IPS-18a (cell line): ENCODE data around the gene SLC44A4.
"Not testable (repeated sequence)": the region's sequence is repeated elsewhere in the genome, so short reads cannot be mapped to it uniquely, and the experiment has no call there.

Source experiments
- H3K27ac ChIP-seq: one replicate; pipeline ENCODE4 v1.5.1; 2013; ENCODE audit warnings: low read length
- H3K27me3 ChIP-seq: one replicate; pipeline ENCODE4 v1.6.1; 2013; ENCODE audit warnings: mild to moderate bottlenecking, low read length; ENCODE audit not compliant: control insufficient read depth, insufficient read depth
- H3K36me3 ChIP-seq: one replicate; pipeline ENCODE4 v1.6.1; 2013; ENCODE audit warnings: low read depth, low read length; ENCODE audit not compliant: control insufficient read depth
- H3K4me1 ChIP-seq: one replicate; pipeline ENCODE4 v1.6.1; 2013; ENCODE audit warnings: low read depth, low read length; ENCODE audit not compliant: control insufficient read depth
- H3K4me3 ChIP-seq: one replicate; pipeline ENCODE4 v1.5.1; 2013; ENCODE audit warnings: low read length
- H3K9ac ChIP-seq: one replicate; pipeline ENCODE4 v1.6.1; 2013; ENCODE audit warnings: mild to moderate bottlenecking, low read length, moderate library complexity
- H3K9me3 ChIP-seq: one replicate; pipeline ENCODE4 v1.6.1; 2013; ENCODE audit warnings: low read depth, low read length; ENCODE audit not compliant: control insufficient read depth

The SLC44A4 gene

GRCh38 chr6:31819871-31820299 lies 58.9 kb downstream of the SLC44A4 start:
- Histone ChIP-seq H3K4me1 (peaks cover 10% of the 10 kb centered on the region), H3K27me3 (no peaks in the 10 kb centered on the region), H3K27ac (no peak overlapping the region), H3K36me3 (no peaks in the 10 kb centered on the region), H3K9ac (no peak overlapping the region), H3K4me3 (no peak overlapping the region), H3K9me3 (no peaks in the 10 kb centered on the region)

- H3K27ac ChIP-seq: not testable (repeated sequence)
These were observed 60.8 kb downstream of the SLC44A4 start for GRCh38 chr6:31817929-31818511.

GRCh38 chr6:31817133-31817928 lies 61.5 kb downstream of the SLC44A4 start:
- not testable (repeated sequence) for H3K9ac ChIP-seq, H3K9me3 ChIP-seq, H3K4me1 ChIP-seq, H3K36me3 ChIP-seq, H3K27me3 ChIP-seq, H3K27ac ChIP-seq
- H3K4me3 ChIP-seq: peak overlapping the region; percentile 6

More at GRCh38 chr6:31817929-31818511, 60.8 kb downstream of the SLC44A4 start:
- H3K27me3 ChIP-seq, H3K36me3 ChIP-seq, H3K9me3 ChIP-seq, H3K9ac ChIP-seq: not testable (repeated sequence)
- Histone ChIP-seq H3K4me1 (peaks cover 15% of the 10 kb centered on the region), H3K4me3 (peak overlapping the region; percentile 6)

- Histone ChIP-seq H3K27ac (peak within 1 kb of the TSS; percentile 94), H3K9me3 (no peaks in the 10 kb centered on the region), H3K27me3 (no peaks in the 10 kb centered on the region), H3K4me3 (peak within 1 kb of the TSS; percentile 77), H3K36me3 (no peaks in the 10 kb centered on the region), H3K9ac (peak within 1 kb of the TSS; percentile 82), H3K4me1 (peaks cover 9% of the 10 kb centered on the region)
These were observed 63.6 kb downstream of the SLC44A4 start, which contains the start of the genes HSPA1A and HSPA1L for GRCh38 chr6:31815025-31815838. Gene HSPA1A, plus strand, starts transcription at chr6:31815543. Its CDS starts 214 bp downstream, at chr6:31815757. Gene HSPA1L, minus strand, starts transcription at chr6:31815283. Its CDS starts 3,311 bp downstream, at chr6:31811972.

GRCh38 chr6:31814677-31815024 lies 64.1 kb downstream of the SLC44A4 start:
- Histone ChIP-seq H3K4me1 (peaks cover 9% of the 10 kb centered on the region), H3K27ac (peak overlapping the region; percentile 94), H3K27me3 (no peaks in the 10 kb centered on the region), H3K4me3 (peak overlapping the region; percentile 77), H3K9ac (peak overlapping the region; percentile 82), H3K36me3 (no peaks in the 10 kb centered on the region), H3K9me3 (no peaks in the 10 kb centered on the region)

- H3K4me3 ChIP-seq: peak overlapping the region; percentile 58
- peaks cover 9% of the 10 kb centered on the region for H3K4me1 ChIP-seq
- H3K36me3 ChIP-seq: no peaks in the 10 kb centered on the region
- no peak overlapping the region for H3K9ac ChIP-seq
- no peak overlapping the region for H3K27ac ChIP-seq
- no peaks in the 10 kb centered on the region for H3K9me3 ChIP-seq
- H3K27me3 ChIP-seq: no peaks in the 10 kb centered on the region
These were observed 65.3 kb downstream of the SLC44A4 start for GRCh38 chr6:31813465-31813849.
